Measurements from ENCODE around the gene BTD. TPM values are rescaled to one million over a fixed set of nuclear protein-coding genes. Genes with fewer than 3 reads are reported as not detected.

BTD gene
- total and polyA plus RNA-seq, 9 donors: 19.8 to 44.1 (median 30.2) TPM

GRCh38 chr3:15679306-15679705 lies 77.8 kb downstream of the BTD start:
- no peaks in the 10 kb centered on the region for H3K9me3 ChIP-seq
- H3K4me1 ChIP-seq (ENCODE audit: insufficient read depth): peaks cover 2% of the 10 kb centered on the region
- WGBS, 3 donors: 87 to 92% (median 92%) methylated on average over 5 of the region's 5 CpGs
- H3K4me3 ChIP-seq: no peak overlapping the region
- H3K27me3 ChIP-seq: no peaks in the 10 kb centered on the region
- H3K27ac ChIP-seq: no peak overlapping the region
- TF ChIP-seq CTCF (IDR thresholded peaks at IDR 0.05) (no peak), EP300 (IDR thresholded peaks at IDR 0.05) (no peak), POLR2A (IDR thresholded peaks at IDR 0.05) (no peak)
- no peak for DNase-seq
- H3K36me3 ChIP-seq: no peaks in the 10 kb centered on the region
- intact Hi-C loops (cut with DNase I): no loop called here

GRCh38 chr3:15681668-15682067 lies 80.1 kb downstream of the BTD start:
- Histone ChIP-seq H3K27me3 (no peaks in the 10 kb centered on the region), H3K36me3 (no peaks in the 10 kb centered on the region), H3K4me1 (ENCODE audit: insufficient read depth) (peaks cover 2% of the 10 kb centered on the region), H3K9me3 (no peaks in the 10 kb centered on the region), H3K27ac (no peak overlapping the region), H3K4me3 (no peak overlapping the region)
- DNase-seq: no peak
- intact Hi-C loops (cut with DNase I): no loop called here
- no peak for TF ChIP-seq EP300 (IDR thresholded peaks at IDR 0.05)
- 78 to 83% (median 80%) methylated on average over 2 of the region's 2 CpGs for WGBS, 3 donors

- intact Hi-C loops (cut with DNase I): no loop called here
- Histone ChIP-seq H3K27ac (peak overlapping the region in 1 of 2 donors; percentile 3), H3K27me3 (no peaks in the 10 kb centered on the region), H3K36me3 (no peaks in the 10 kb centered on the region), H3K4me3 (no peak overlapping the region), H3K9me3 (no peaks in the 10 kb centered on the region), H3K4me1 (ENCODE audit: insufficient read depth) (peaks cover 2% of the 10 kb centered on the region)
- no peak for DNase-seq
- WGBS, 3 donors: 7 to 11% (median 10%) methylated on average over 3 of the region's 3 CpGs
- TF ChIP-seq CTCF (IDR thresholded peaks at IDR 0.05) (no peak), POLR2A (IDR thresholded peaks at IDR 0.05) (no peak), EP300 (IDR thresholded peaks at IDR 0.05) (no peak)
These were observed 81.1 kb downstream of the BTD start for GRCh38 chr3:15682561-15683185.

- no peak for DNase-seq
- H3K36me3 ChIP-seq: no peaks in the 10 kb centered on the region
- 54 to 68% (median 64%) methylated on average over 1 of the region's 1 CpG for WGBS, 3 donors
- no peak overlapping the region for H3K27ac ChIP-seq
- H3K4me3 ChIP-seq: no peak overlapping the region
- no peaks in the 10 kb centered on the region for H3K27me3 ChIP-seq
- intact Hi-C loops (cut with DNase I): no loop called here
- TF ChIP-seq POLR2A (IDR thresholded peaks at IDR 0.05): no peak
- no peak for TF ChIP-seq EP300 (IDR thresholded peaks at IDR 0.05)
- no peak for TF ChIP-seq CTCF (IDR thresholded peaks at IDR 0.05)
- no peaks in the 10 kb centered on the region for H3K9me3 ChIP-seq
- H3K4me1 ChIP-seq (ENCODE audit: insufficient read depth): peaks cover 2% of the 10 kb centered on the region
These were observed 81.7 kb downstream of the BTD start for GRCh38 chr3:15683253-15683652.

- intact Hi-C loops (cut with DNase I): no loop called here
- peaks cover 2% of the 10 kb centered on the region for H3K4me1 ChIP-seq (ENCODE audit: insufficient read depth)
- no peaks in the 10 kb centered on the region for H3K36me3 ChIP-seq
- no peaks in the 10 kb centered on the region for H3K9me3 ChIP-seq
- H3K27me3 ChIP-seq: no peaks in the 10 kb centered on the region
- H3K27ac ChIP-seq: no peak overlapping the region
- TF ChIP-seq CTCF (IDR thresholded peaks at IDR 0.05) (no peak), POLR2A (IDR thresholded peaks at IDR 0.05) (no peak), EP300 (IDR thresholded peaks at IDR 0.05) (no peak)
- no peak overlapping the region for H3K4me3 ChIP-seq
- WGBS, 3 donors: 88 to 91% (median 90%) methylated on average over 7 of the region's 7 CpGs
- no peak for DNase-seq
These were observed 84.4 kb downstream of the BTD start for GRCh38 chr3:15685927-15686326.

All from ovary (tissue), 9 donors.